Femur (tissue), 1 donor: ENCODE data around the gene MON2.
"Not testable (repeated sequence)": the region's sequence is repeated elsewhere in the genome, so short reads cannot be mapped to it uniquely, and the experiment has no call there.

Experiments used
- DNase-seq: peaks from one replicate; pipeline ENCODE4 v3.0.0-alpha.2; 2017

MON2 gene, protein sequence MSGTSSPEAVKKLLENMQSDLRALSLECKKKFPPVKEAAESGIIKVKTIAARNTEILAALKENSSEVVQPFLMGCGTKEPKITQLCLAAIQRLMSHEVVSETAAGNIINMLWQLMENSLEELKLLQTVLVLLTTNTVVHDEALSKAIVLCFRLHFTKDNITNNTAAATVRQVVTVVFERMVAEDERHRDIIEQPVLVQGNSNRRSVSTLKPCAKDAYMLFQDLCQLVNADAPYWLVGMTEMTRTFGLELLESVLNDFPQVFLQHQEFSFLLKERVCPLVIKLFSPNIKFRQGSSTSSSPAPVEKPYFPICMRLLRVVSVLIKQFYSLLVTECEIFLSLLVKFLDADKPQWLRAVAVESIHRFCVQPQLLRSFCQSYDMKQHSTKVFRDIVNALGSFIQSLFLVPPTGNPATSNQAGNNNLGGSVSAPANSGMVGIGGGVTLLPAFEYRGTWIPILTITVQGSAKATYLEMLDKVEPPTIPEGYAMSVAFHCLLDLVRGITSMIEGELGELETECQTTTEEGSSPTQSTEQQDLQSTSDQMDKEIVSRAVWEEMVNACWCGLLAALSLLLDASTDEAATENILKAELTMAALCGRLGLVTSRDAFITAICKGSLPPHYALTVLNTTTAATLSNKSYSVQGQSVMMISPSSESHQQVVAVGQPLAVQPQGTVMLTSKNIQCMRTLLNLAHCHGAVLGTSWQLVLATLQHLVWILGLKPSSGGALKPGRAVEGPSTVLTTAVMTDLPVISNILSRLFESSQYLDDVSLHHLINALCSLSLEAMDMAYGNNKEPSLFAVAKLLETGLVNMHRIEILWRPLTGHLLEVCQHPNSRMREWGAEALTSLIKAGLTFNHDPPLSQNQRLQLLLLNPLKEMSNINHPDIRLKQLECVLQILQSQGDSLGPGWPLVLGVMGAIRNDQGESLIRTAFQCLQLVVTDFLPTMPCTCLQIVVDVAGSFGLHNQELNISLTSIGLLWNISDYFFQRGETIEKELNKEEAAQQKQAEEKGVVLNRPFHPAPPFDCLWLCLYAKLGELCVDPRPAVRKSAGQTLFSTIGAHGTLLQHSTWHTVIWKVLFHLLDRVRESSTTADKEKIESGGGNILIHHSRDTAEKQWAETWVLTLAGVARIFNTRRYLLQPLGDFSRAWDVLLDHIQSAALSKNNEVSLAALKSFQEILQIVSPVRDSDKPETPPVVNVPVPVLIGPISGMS (N-terminal part only)

GRCh38 chr12:62466594-62467491 is at the start of gene MON2:
Gene MON2 (plus strand): TSS chr12:62466826. CDS start chr12:62467208, 382 bp downstream.
- DNase-seq: peak; percentile 95

DNA sequence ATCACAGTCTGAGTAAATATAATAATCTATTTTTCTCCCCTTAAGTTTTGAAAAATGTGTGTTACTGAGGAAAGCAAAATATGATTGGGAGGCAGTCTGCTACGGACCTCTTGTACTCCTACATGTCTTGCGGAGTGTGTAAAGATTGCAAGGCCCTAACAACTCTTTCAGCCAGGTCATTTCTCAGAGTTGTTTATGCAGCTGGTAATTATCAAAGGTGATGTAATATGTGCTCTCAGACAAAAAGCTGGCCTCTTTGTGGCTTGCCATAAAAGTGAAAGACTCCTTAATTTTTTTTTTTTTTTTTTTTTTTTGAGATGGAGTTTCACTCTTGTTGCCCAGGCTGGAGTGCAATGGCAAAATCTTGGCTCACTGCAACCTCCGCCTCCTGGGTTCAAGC is 40.5 kb upstream of the MON2 start:
- no peak for DNase-seq

DNA sequence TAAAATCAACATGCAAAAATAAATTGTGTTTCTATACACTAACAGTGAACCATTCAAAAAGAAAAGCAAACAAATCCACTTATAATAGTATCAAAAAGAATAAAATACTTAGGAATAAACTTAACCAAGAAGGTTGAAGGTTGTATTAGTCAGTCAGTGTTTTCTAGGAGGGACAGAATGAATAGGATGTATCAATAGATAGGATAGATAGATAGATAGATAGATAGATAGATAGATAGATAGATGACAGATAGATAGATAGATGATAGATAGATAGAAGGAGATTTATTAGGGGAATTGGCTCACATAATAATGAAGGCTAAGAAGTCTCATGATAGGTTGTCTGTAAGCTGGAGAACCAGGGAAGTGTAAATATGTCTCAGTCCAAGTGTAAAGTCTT is 37.2 kb upstream of the MON2 start:
- no peak for DNase-seq

GRCh38 chr12:62434494-62435302 is 31.9 kb upstream of the MON2 start:
- no peak for DNase-seq

- DNase-seq: peak; percentile 69
Measured at GRCh38 chr12:62435303-62436163, 31.1 kb upstream of the MON2 start.

DNA sequence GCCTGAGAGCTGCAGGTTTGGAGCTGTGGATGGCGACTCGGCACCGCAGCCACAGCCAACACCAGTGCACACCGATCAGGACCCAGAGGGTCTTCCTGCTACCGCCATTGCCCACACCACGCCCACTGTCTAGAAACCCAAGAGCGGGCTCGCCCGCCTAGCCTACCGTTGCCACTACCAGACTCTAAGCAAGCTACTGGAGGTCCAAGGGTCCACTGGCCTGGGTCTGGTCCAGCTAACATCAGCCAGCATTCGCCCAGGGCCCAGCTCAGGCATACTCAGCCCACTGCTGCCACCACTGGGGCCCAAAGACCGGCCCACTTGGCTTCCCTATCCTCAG is 30.5 kb upstream of the MON2 start:
- DNase-seq: no peak

GRCh38 chr12:62438098-62438692 is 28.4 kb upstream of the MON2 start:
- peak; percentile 54 for DNase-seq

GRCh38 chr12:62446754-62447452 is 19.7 kb upstream of the MON2 start:
- DNase-seq: no peak

- DNase-seq: no peak
Measured at GRCh38 chr12:62448436-62448835, 18.2 kb upstream of the MON2 start.

DNA sequence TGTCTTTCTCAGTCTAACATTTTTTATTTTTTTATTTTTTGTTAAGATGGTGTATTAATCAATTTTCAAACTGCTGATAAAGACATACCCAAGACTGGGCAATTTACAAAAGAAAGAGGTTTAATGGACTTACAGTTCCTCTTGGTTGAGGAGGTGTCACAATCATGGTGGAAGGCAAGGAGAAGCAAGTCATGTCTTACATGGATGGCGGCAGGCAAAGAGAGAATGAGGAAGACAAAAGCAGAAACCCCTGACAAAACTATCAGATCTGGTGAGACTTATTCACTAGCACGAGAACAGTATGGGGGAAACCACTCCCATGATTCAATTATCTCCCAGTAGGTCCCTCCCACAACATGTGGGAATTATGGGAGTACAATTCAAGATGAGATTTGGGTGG is 11.2 kb upstream of the MON2 start:
- not testable (repeated sequence) for DNase-seq

DNA sequence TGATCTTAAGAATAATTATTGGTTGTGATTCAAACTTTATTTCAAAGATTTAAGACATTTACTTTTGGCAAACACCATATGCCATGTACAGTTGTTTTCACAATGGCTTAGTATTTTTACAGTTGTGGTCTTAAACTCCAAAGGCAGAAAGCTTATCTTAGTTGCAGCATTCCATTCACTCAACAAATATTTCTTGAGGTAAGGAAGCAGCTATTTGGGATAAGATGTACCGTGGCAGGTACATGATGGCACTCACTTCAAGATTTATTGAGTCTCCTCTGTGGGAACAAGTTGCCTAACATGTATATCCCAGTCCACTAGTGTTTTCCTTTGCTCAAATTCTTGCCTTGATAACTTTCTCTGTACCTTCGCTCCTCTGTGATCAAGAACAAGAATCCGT is 8.0 kb upstream of the MON2 start:
- no peak for DNase-seq

GRCh38 chr12:62459976-62460375 is 6.7 kb upstream of the MON2 start:
- no peak for DNase-seq

GRCh38 chr12:62461171-62461837 is 5.3 kb upstream of the MON2 start:
- DNase-seq: not testable (repeated sequence)

DNA sequence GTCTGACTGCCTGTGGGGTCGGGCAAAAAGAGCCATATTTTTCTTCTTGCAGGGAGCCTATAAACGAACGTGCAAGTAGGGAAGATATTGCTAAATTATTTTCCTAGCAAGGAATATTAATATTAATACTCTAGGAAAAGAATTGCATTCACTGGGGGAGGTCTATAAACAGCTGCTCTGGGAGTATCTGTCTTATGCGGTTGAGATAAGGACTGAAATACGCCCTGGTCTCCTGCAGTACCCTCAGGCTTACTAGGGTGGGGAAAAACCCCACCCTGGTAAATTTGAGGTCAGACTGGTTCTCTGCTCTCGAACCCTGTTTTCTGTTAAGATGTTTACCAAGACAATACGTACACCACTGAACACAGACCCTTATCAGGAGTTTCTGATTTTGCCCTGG is 3.4 kb upstream of the MON2 start:
- not testable (repeated sequence) for DNase-seq

DNA sequence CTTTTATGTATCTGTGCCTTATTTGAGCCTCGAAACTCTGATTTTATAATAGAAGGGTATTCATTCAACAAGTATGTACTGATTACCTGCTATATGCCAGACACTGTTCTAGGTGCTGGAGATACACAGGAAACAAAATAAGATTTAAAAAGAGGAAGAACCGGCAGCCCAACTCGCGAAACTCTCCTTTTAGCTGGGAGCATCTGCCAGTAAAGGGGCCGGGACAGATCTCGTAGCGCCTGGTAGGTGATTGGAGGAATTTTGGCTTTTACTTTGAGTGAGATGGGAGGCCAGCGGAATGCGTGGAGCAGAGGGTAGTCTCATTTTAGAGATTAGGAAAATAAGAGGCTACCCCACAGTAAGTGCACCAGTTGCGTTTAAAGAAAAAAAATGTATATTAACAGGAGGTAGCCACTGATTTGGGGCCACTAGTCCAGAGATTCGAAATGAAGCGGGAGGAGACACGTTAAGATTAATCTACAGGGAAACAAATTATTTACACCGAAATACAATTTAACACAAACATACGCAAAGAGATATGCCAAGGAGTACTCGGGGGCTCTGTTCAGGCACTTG is 520 bp upstream of the MON2 start:
- peak; percentile 69 for DNase-seq

DNA sequence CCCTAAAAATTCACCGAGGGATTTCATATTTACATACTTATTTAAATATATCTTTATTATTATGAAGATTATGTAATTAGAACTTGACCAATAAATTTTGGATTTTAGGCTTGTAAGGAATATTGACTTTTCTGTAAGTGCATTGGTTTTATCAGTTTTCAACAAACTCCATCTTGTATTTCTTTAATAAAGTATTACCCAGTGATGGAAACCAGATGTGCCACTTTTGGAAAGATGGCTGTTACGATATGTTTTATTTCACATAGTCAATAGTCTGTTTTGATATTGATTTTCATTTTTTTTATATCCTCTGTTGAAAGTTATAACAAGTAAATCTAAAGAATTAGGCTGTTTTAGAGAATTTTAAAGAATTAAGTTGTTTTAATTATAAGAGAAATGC is 1.8 kb downstream of the MON2 start:
- no peak for DNase-seq

GRCh38 chr12:62468935-62469334 is 2.3 kb downstream of the MON2 start:
- DNase-seq: no peak

- no peak for DNase-seq
Measured at GRCh38 chr12:62469704-62470103, 3.1 kb downstream of the MON2 start.
